Body of pancreas (tissue), 4 donors: Measurements from ENCODE around the gene HDLBP.

ENCODE experiments used
- CTCF ChIP-seq, 7 experiments: fragments of 450-650 bp in 4 of 7; fragments of 200-600 bp in 3 of 7; sonication (generic) in 3 of 7; IDR thresholded peaks; one replicate each; pipeline ENCODE4 v1.5.1; 2016 to 2019; ENCODE audit warnings: antibody characterized with exemption in 7 of 7
- POLR2A ChIP-seq, 3 donors: fragments of 450-650 bp; IDR thresholded peaks; one replicate each; pipeline ENCODE4 v1.6.1; 2016; ENCODE audit warnings: antibody characterized with exemption in 3 of 3, mild to moderate bottlenecking in 2 of 3

- TF ChIP-seq CTCF (IDR thresholded peaks at IDR 0.05) (no peak), POLR2A (IDR thresholded peaks at IDR 0.05) (no peak)
These were observed 13.4 kb downstream of the HDLBP start for GRCh38 chr2:241302083-241302482.
